RWPE2 (cell line): Measurements from ENCODE around the gene TMEM132E.

Source experiments
- ATAC-seq: fragments of 200-7000 bp; cut with Tn5 transposase; 3 replicates; pipeline ENCODE4 v1.9.1; 2021; ENCODE audit warnings: low read depth
- DNase-seq: peaks from one replicate; pipeline ENCODE4 v3.0.0-alpha.2; 2020; ENCODE audit warnings: low spot score
- H3K27ac ChIP-seq: fragments of 450-650 bp; 2 replicates; pipeline ENCODE4 v1.5.1; 2017; ENCODE audit warnings: mild to moderate bottlenecking; ENCODE audit not compliant: poor library complexity, severe bottlenecking
- H3K27me3 ChIP-seq: fragments of 250-450 bp; sonication (Bioruptor Pico); 2 replicates; pipeline ENCODE4 v1.5.1; 2021; ENCODE audit warnings: mild to moderate bottlenecking, moderate library complexity; ENCODE audit not compliant: insufficient read depth, poor library complexity, severe bottlenecking
- H3K36me3 ChIP-seq: fragments of 250-450 bp; sonication (Bioruptor Pico); 2 replicates; pipeline ENCODE4 v1.5.1; 2020; ENCODE audit warnings: low read depth, mild to moderate bottlenecking, moderate library complexity
- H3K4me1 ChIP-seq: fragments of 250-450 bp; sonication (Bioruptor Pico); 2 replicates; pipeline ENCODE4 v1.5.1; 2021; ENCODE audit warnings: mild to moderate bottlenecking, moderate library complexity; ENCODE audit not compliant: insufficient read depth, poor library complexity, severe bottlenecking
- H3K4me3 ChIP-seq: fragments of 250-450 bp; sonication (Bioruptor Pico); 2 replicates; pipeline ENCODE4 v1.5.1; 2021; ENCODE audit warnings: mild to moderate bottlenecking, moderate library complexity; ENCODE audit not compliant: severe bottlenecking
- H3K9me3 ChIP-seq: fragments of 250-450 bp; sonication (Bioruptor Pico); 2 replicates; pipeline ENCODE4 v1.5.1; 2021; ENCODE audit warnings: mild to moderate bottlenecking, moderate library complexity; ENCODE audit not compliant: severe bottlenecking
- TF ChIP-seq, protein P1 (sequence below): fragments of 450-650 bp; IDR thresholded peaks from one replicate; pipeline ENCODE4 v1.5.1; 2017; ENCODE audit warnings: mild to moderate bottlenecking, moderate library complexity; ENCODE audit not compliant: poor library complexity, severe bottlenecking

The TMEM132E gene

DNA sequence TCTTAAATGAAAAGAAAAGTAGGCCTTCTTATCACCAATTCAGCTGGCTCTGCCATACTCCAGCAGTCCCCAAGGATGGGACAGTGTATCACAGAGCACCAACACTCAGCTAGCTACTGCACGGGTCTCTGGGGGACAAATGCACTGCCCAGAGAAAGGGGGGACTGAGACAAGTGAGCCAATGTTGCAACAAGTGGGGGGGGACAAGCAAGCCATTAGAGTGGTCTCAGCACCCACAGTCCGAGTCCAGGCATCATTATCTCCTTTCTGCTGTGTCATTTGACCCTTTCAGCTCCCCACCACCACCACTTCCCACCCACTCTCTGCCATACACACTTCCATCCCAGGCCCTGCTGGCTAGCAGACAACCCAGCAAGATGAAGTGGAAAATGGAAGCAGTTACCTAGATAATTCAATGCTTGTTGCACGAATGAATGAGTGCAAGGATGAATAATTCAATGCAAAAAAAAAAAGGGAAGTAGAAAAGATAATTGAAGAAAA lies 7.0 kb downstream of the TMEM132E start:
- Histone ChIP-seq H3K4me3 (no peak overlapping the region), H3K36me3 (no peaks in the 10 kb centered on the region), H3K9me3 (no peaks in the 10 kb centered on the region), H3K4me1 (no peaks in the 10 kb centered on the region), H3K27me3 (peaks cover 44% of the 10 kb centered on the region), H3K27ac (no peak overlapping the region)
- no peak for DNase-seq
- TF ChIP-seq, protein P1, sequence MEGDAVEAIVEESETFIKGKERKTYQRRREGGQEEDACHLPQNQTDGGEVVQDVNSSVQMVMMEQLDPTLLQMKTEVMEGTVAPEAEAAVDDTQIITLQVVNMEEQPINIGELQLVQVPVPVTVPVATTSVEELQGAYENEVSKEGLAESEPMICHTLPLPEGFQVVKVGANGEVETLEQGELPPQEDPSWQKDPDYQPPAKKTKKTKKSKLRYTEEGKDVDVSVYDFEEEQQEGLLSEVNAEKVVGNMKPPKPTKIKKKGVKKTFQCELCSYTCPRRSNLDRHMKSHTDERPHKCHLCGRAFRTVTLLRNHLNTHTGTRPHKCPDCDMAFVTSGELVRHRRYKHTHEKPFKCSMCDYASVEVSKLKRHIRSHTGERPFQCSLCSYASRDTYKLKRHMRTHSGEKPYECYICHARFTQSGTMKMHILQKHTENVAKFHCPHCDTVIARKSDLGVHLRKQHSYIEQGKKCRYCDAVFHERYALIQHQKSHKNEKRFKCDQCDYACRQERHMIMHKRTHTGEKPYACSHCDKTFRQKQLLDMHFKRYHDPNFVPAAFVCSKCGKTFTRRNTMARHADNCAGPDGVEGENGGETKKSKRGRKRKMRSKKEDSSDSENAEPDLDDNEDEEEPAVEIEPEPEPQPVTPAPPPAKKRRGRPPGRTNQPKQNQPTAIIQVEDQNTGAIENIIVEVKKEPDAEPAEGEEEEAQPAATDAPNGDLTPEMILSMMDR: no peak
- ATAC-seq: no peak

GRCh38 chr17:34588266-34588665 lies 8.9 kb downstream of the TMEM132E start:
- Histone ChIP-seq H3K36me3 (no peaks in the 10 kb centered on the region), H3K9me3 (no peaks in the 10 kb centered on the region), H3K4me3 (no peak overlapping the region), H3K27ac (no peak overlapping the region), H3K4me1 (no peaks in the 10 kb centered on the region), H3K27me3 (peaks cover 26% of the 10 kb centered on the region)
- no peak for DNase-seq
- ATAC-seq: no peak
- TF ChIP-seq, protein P1: no peak

DNA sequence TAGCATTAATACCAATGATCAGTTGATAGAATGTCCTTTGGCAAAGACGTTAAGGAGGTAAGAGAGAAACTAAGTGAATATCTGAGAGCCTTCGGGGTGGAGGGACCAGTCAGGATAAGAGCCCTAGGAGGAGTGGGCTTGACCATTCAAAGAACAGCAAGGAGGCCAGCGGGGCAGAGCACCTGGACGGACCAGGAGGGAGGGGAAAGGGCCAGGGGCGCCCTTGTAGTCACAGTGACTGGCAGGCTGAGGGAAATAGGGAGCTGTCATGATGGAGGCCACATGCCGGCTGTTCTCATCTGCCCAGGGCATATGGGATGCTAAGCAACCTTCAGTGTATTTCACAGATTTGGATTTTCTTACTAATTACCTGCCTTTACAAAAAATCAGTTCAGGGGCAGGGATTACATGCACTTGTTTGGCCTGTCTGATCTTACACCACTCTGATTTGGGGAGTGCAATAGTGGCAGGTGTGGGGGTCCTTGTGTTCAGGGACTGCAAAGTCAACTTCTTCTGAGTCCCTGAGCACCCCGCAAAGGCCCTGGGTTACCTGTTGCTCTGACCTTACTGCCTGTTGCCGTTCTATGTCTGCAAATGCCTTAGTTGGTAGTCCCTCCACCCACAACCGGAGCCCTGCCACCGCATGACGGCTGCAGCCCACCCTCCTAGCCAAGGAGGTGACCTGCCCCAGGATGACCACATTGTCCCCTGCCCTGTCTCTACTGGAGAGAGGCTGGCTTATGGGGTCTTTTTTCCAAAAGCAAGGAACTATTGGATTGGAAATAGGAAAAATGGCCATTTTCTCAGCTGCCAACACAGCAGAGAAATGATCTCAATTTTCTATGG lies 10.0 kb downstream of the TMEM132E start:
- no peak for ATAC-seq
- Histone ChIP-seq H3K9me3 (no peaks in the 10 kb centered on the region), H3K4me1 (no peaks in the 10 kb centered on the region), H3K27ac (no peak overlapping the region), H3K36me3 (no peaks in the 10 kb centered on the region), H3K27me3 (peaks cover 15% of the 10 kb centered on the region), H3K4me3 (no peak overlapping the region)
- TF ChIP-seq, protein P1: no peak
- DNase-seq: no peak

GRCh38 chr17:34592002-34592401 lies 12.6 kb downstream of the TMEM132E start:
- Histone ChIP-seq H3K4me3 (no peak overlapping the region), H3K27ac (no peak overlapping the region), H3K27me3 (no peaks in the 10 kb centered on the region), H3K36me3 (no peaks in the 10 kb centered on the region), H3K4me1 (no peaks in the 10 kb centered on the region), H3K9me3 (no peaks in the 10 kb centered on the region)
- ATAC-seq (no peak), DNase-seq (no peak)
- TF ChIP-seq, protein P1: no peak

DNA sequence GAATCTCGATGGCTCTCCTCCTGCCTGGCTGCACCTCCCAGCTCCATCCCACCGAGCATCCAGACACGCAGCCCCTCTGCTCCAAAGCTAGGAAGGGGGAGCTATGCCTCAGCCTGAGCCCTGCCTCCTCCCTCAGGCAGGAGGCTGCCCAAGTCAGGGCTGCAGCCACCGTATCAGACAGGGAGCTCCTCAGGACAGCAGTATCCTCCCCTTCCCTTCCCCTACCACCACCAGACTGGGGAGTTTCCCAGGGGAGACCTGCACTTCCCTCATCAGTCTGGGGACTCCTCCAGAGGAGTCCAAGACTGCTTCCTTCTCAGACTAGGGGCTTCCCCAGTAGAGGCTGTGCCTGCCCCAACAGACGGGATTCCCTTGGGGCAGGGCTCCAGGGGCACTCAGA lies 17.5 kb downstream of the TMEM132E start:
- Histone ChIP-seq H3K27me3 (no peaks in the 10 kb centered on the region), H3K36me3 (no peaks in the 10 kb centered on the region), H3K27ac (no peak overlapping the region), H3K4me1 (no peaks in the 10 kb centered on the region), H3K4me3 (no peak overlapping the region), H3K9me3 (no peaks in the 10 kb centered on the region)
- TF ChIP-seq, protein P1: no peak
- no peak for DNase-seq
- no peak; the same call in 2 of the 3 replicates for ATAC-seq
